M059J (cell line): ENCODE data around the gene PYCR2. TPM values are rescaled to one million over a fixed set of nuclear protein-coding genes. Genes with fewer than 3 reads are reported as not detected.
"Not testable (repeated sequence)": the region's sequence is repeated elsewhere in the genome, so short reads cannot be mapped to it uniquely, and the experiment has no call there.

Source experiments
- DNase-seq: peaks from one replicate; pipeline ENCODE4 v3.0.0-alpha.2; 2012; ENCODE audit warnings: low read depth
- total RNA-seq: library from RNA; depleted of rRNA; stranded (reverse); fragments of >200 nt; shearing (Covaris generic); gene quantifications from 2 replicates; pipeline ENCODE4 v1.2.3, GENCODE V29; 2014; rRNA removed

The PYCR2 gene
- total RNA-seq: 31.6 and 60.0 TPM in 2 replicates

- DNase-seq: peak; percentile 94
These were observed at the start of gene PYCR2 for GRCh38 chr1:225923692-225924555. Gene PYCR2, minus strand, starts transcription at chr1:225924250. Its CDS starts 140 bp downstream, at chr1:225924110.

- DNase-seq: no peak
These were observed 49.1 kb upstream of the PYCR2 start for GRCh38 chr1:225973158-225973557.

GRCh38 chr1:225972344-225973152 is 48.5 kb upstream of the PYCR2 start:
- DNase-seq: no peak

GRCh38 chr1:225970592-225971157 is 46.6 kb upstream of the PYCR2 start:
- not testable (repeated sequence) for DNase-seq

GRCh38 chr1:225969751-225970150 is 45.7 kb upstream of the PYCR2 start:
- not testable (repeated sequence) for DNase-seq

- no peak for DNase-seq
These were observed 41.2 kb upstream of the PYCR2 start for GRCh38 chr1:225965231-225965630.

GRCh38 chr1:225963735-225964530 is 39.9 kb upstream of the PYCR2 start:
- DNase-seq: peak; percentile 53

- no peak for DNase-seq
These were observed 38.5 kb upstream of the PYCR2 start for GRCh38 chr1:225962440-225962975.

- no peak for DNase-seq
These were observed 37.8 kb upstream of the PYCR2 start for GRCh38 chr1:225961659-225962439.

- no peak for DNase-seq
These were observed 34.0 kb upstream of the PYCR2 start for GRCh38 chr1:225958041-225958440.

- DNase-seq: no peak
These were observed 30.7 kb upstream of the PYCR2 start for GRCh38 chr1:225954753-225955152.

- no peak for DNase-seq
These were observed 29.3 kb upstream of the PYCR2 start for GRCh38 chr1:225953315-225953714.

GRCh38 chr1:225950905-225951497 is 27.0 kb upstream of the PYCR2 start:
- no peak for DNase-seq

GRCh38 chr1:225949041-225949440 is 25.0 kb upstream of the PYCR2 start:
- no peak for DNase-seq

GRCh38 chr1:225946803-225947202 is 22.8 kb upstream of the PYCR2 start:
- DNase-seq: no peak

GRCh38 chr1:225946082-225946620 is 22.1 kb upstream of the PYCR2 start:
- no peak for DNase-seq

GRCh38 chr1:225945564-225945963 is 21.5 kb upstream of the PYCR2 start:
- DNase-seq: no peak

- DNase-seq: no peak
These were observed 20.9 kb upstream of the PYCR2 start for GRCh38 chr1:225944951-225945350.

- no peak for DNase-seq
These were observed 20.3 kb upstream of the PYCR2 start for GRCh38 chr1:225944387-225944786.

- no peak for DNase-seq
These were observed 19.5 kb upstream of the PYCR2 start for GRCh38 chr1:225943582-225943981.
